ENCODE measurements around the gene AGPAT4.
"Not testable (repeated sequence)": the region's sequence is repeated elsewhere in the genome, so short reads cannot be mapped to it uniquely, and the experiment has no call there.

GRCh38 chr6:161178155-161178554, 95.7 kb downstream of the AGPAT4 start:
- TF ChIP-seq, protein P1, sequence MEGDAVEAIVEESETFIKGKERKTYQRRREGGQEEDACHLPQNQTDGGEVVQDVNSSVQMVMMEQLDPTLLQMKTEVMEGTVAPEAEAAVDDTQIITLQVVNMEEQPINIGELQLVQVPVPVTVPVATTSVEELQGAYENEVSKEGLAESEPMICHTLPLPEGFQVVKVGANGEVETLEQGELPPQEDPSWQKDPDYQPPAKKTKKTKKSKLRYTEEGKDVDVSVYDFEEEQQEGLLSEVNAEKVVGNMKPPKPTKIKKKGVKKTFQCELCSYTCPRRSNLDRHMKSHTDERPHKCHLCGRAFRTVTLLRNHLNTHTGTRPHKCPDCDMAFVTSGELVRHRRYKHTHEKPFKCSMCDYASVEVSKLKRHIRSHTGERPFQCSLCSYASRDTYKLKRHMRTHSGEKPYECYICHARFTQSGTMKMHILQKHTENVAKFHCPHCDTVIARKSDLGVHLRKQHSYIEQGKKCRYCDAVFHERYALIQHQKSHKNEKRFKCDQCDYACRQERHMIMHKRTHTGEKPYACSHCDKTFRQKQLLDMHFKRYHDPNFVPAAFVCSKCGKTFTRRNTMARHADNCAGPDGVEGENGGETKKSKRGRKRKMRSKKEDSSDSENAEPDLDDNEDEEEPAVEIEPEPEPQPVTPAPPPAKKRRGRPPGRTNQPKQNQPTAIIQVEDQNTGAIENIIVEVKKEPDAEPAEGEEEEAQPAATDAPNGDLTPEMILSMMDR (conservative IDR thresholded peaks at IDR 0.05; ENCODE audit: low read length), result not testable (repeated sequence)
- not testable (repeated sequence) for TF ChIP-seq EZH2phosphoT487 (IDR thresholded peaks at IDR 0.05; ENCODE audit: borderline replicate concordance)
